Inflammatory macrophage (primary cell): ENCODE measurements around the gene HOXB1.
"Not testable (repeated sequence)": the region's sequence is repeated elsewhere in the genome, so short reads cannot be mapped to it uniquely, and the experiment has no call there.

Experiments
- DNase-seq, 2 donors: peaks; one replicate each; pipeline ENCODE4 v3.0.0-alpha.2; 2020 to 2022

Gene HOXB1

GRCh38 chr17:48492401-48493298, 38.2 kb downstream of the HOXB1 start:
- DNase-seq = peak; percentile 16 to 33

- peak; percentile 82 to 87 for DNase-seq
Observed at GRCh38 chr17:48491527-48492273, 39.1 kb downstream of the HOXB1 start.

- no peak for DNase-seq
Observed at GRCh38 chr17:48490451-48490892, 40.3 kb downstream of the HOXB1 start.

- no peak for DNase-seq
Observed at GRCh38 chr17:48489781-48490180, 41.0 kb downstream of the HOXB1 start.

- DNase-seq = no peak
Observed at GRCh38 chr17:48488548-48489106, 42.2 kb downstream of the HOXB1 start.

GRCh38 chr17:48487221-48487620, 43.6 kb downstream of the HOXB1 start:
- DNase-seq = no peak

GRCh38 chr17:48486557-48486956, 44.3 kb downstream of the HOXB1 start:
- no peak for DNase-seq

- DNase-seq = peak in 1 of 2 donors; percentile 39
Observed at GRCh38 chr17:48484850-48485249, 46.0 kb downstream of the HOXB1 start.

GRCh38 chr17:48484256-48484655, 46.6 kb downstream of the HOXB1 start:
- no peak for DNase-seq

- DNase-seq = no peak
Observed at GRCh38 chr17:48483471-48484131, 47.2 kb downstream of the HOXB1 start.

- no peak for DNase-seq
Observed at GRCh38 chr17:48483004-48483403, 47.8 kb downstream of the HOXB1 start.

- not testable (repeated sequence) for DNase-seq
Observed at GRCh38 chr17:48482301-48482700, 48.5 kb downstream of the HOXB1 start.

- no peak for DNase-seq
Observed at GRCh38 chr17:48479014-48479402, 51.8 kb downstream of the HOXB1 start.
